ENCODE data around the gene MAD2L1. TPM values are rescaled to one million over a fixed set of nuclear protein-coding genes. Genes with fewer than 3 reads are reported as not detected.
"Not testable (repeated sequence)": the region's sequence is repeated elsewhere in the genome, so short reads cannot be mapped to it uniquely, and the experiment has no call there.

Gene MAD2L1
- total RNA-seq, 2 experiments from 2014 or later, result 116 to 127 TPM

- no peaks in the 10 kb centered on the region for H3K36me3 Mint-ChIP-seq (ENCODE audit: low read depth)
- DNase-seq, result no peak
Observed at GRCh38 chr4:120080533-120080932, 13.9 kb upstream of the MAD2L1 start.

GRCh38 chr4:120079839-120080520, 13.3 kb upstream of the MAD2L1 start:
- Mint-ChIP-seq H3K9me3 (no peaks in the 10 kb centered on the region), H3K27me3 (ENCODE audit: low read depth) (no peaks in the 10 kb centered on the region), H3K36me3 (ENCODE audit: low read depth) (no peaks in the 10 kb centered on the region), H3K4me3 (no peak overlapping the region), H3K4me1 (ENCODE audit: low read depth) (no peaks in the 10 kb centered on the region), H3K27ac (no peak overlapping the region)
- no peak for DNase-seq
- intact Hi-C loops (cut with micrococcal nuclease), result no loop called here
- CTCF ChIA-PET, result no interaction called here

More at GRCh38 chr4:120080533-120080932, 13.9 kb upstream of the MAD2L1 start:
- no peak overlapping the region for H3K27ac Mint-ChIP-seq
- CTCF ChIA-PET, result no interaction called here
- no peak overlapping the region for H3K4me3 Mint-ChIP-seq
- H3K4me1 Mint-ChIP-seq (ENCODE audit: low read depth), result no peaks in the 10 kb centered on the region
- intact Hi-C loops (cut with micrococcal nuclease), result no loop called here
- H3K27me3 Mint-ChIP-seq (ENCODE audit: low read depth), result no peaks in the 10 kb centered on the region
- no peaks in the 10 kb centered on the region for H3K9me3 Mint-ChIP-seq

GRCh38 chr4:120078216-120078615, 11.6 kb upstream of the MAD2L1 start:
- CTCF ChIA-PET, result interaction anchor here (0.8 kb wide), 1 partner anchor 77 kb away, joined by 5 read pairs; no protein-coding TSS in a partner anchor
- no peak overlapping the region for H3K27ac Mint-ChIP-seq
- no peaks in the 10 kb centered on the region for H3K36me3 Mint-ChIP-seq (ENCODE audit: low read depth)
- intact Hi-C loops (cut with micrococcal nuclease), result no loop called here
- no peak for DNase-seq
- H3K27me3 Mint-ChIP-seq (ENCODE audit: low read depth), result no peaks in the 10 kb centered on the region
- no peaks in the 10 kb centered on the region for H3K4me1 Mint-ChIP-seq (ENCODE audit: low read depth)
- H3K4me3 Mint-ChIP-seq, result no peak overlapping the region
- H3K9me3 Mint-ChIP-seq, result no peaks in the 10 kb centered on the region

- Mint-ChIP-seq H3K4me1 (ENCODE audit: low read depth) (peaks cover 22% of the 10 kb centered on the region), H3K27me3 (ENCODE audit: low read depth) (no peaks in the 10 kb centered on the region), H3K36me3 (ENCODE audit: low read depth) (peaks cover 4% of the 10 kb centered on the region), H3K27ac (no peak overlapping the region), H3K9me3 (no peaks in the 10 kb centered on the region), H3K4me3 (no peak overlapping the region)
- intact Hi-C loops (cut with micrococcal nuclease), result loop anchor here (1.0 to 5.0 kb wide), 4 partner anchors 85 to 1236 kb away; no protein-coding TSS in a partner anchor
- CTCF ChIA-PET, result interaction anchor here (0.9 kb wide), 1 partner anchor 13 kb away, joined by 3 read pairs; no protein-coding TSS in a partner anchor
- DNase-seq, result peak; percentile 79
Observed at GRCh38 chr4:120071192-120071795, 4.6 kb upstream of the MAD2L1 start.

GRCh38 chr4:120070196-120070595, 3.5 kb upstream of the MAD2L1 start:
- no peak overlapping the region for H3K4me3 Mint-ChIP-seq
- no peaks in the 10 kb centered on the region for H3K27me3 Mint-ChIP-seq (ENCODE audit: low read depth)
- intact Hi-C loops (cut with micrococcal nuclease), result loop anchor here (1.0 to 5.0 kb wide), 4 partner anchors 647 to 1237 kb away; no protein-coding TSS in a partner anchor
- peaks cover 24% of the 10 kb centered on the region for H3K4me1 Mint-ChIP-seq (ENCODE audit: low read depth)
- CTCF ChIA-PET, result interaction anchor here (0.6 to 0.9 kb wide), 2 partner anchors 14 to 104 kb away, joined by 3 read pairs; no protein-coding TSS in a partner anchor
- DNase-seq, result no peak
- no peaks in the 10 kb centered on the region for H3K9me3 Mint-ChIP-seq
- peaks cover 8% of the 10 kb centered on the region for H3K36me3 Mint-ChIP-seq (ENCODE audit: low read depth)
- no peak overlapping the region for H3K27ac Mint-ChIP-seq

GRCh38 chr4:120065974-120066516, 603 bp downstream of the MAD2L1 start:
- CTCF ChIA-PET, result interaction anchor here (0.6 to 1.4 kb wide), 3 partner anchors 9 to 773 kb away, joined by 3 to 10 read pairs (median 6); no protein-coding TSS in a partner anchor
- Mint-ChIP-seq H3K27me3 (ENCODE audit: low read depth) (no peaks in the 10 kb centered on the region), H3K9me3 (no peaks in the 10 kb centered on the region), H3K36me3 (ENCODE audit: low read depth) (peaks cover 34% of the 10 kb centered on the region), H3K4me3 (peak overlapping the region; percentile 91), H3K4me1 (ENCODE audit: low read depth) (peaks cover 55% of the 10 kb centered on the region), H3K27ac (peak overlapping the region; percentile 97)
- peak; percentile 72 for DNase-seq
- intact Hi-C loops (cut with micrococcal nuclease), result loop anchor here (1.0 kb wide), 6 partner anchors 438 to 1630 kb away; partner anchors contain the start of genes ANXA5, PDE5A and PRDM5

- CTCF ChIA-PET, result interaction anchor here (1.3 kb wide), 1 partner anchor 14 kb away, joined by 4 read pairs; no protein-coding TSS in a partner anchor
- no peaks in the 10 kb centered on the region for H3K9me3 Mint-ChIP-seq
- no peak for DNase-seq
Observed at GRCh38 chr4:120064887-120065286, 1.8 kb downstream of the MAD2L1 start.

GRCh38 chr4:120063711-120064110, 2.9 kb downstream of the MAD2L1 start:
- H3K4me3 Mint-ChIP-seq; DNase-seq; CTCF ChIA-PET; H3K27me3 Mint-ChIP-seq (ENCODE audit: low read depth); intact Hi-C loops (cut with micrococcal nuclease); H3K9me3 Mint-ChIP-seq: not testable (repeated sequence)
- peak overlapping the region; percentile 36 for H3K27ac Mint-ChIP-seq
- peaks cover 46% of the 10 kb centered on the region for H3K4me1 Mint-ChIP-seq (ENCODE audit: low read depth)
- peaks cover 50% of the 10 kb centered on the region for H3K36me3 Mint-ChIP-seq (ENCODE audit: low read depth)

More at GRCh38 chr4:120064887-120065286, 1.8 kb downstream of the MAD2L1 start:
- Mint-ChIP-seq H3K4me3 (peak overlapping the region; percentile 8), H3K4me1 (ENCODE audit: low read depth) (peaks cover 54% of the 10 kb centered on the region), H3K27me3 (ENCODE audit: low read depth) (no peaks in the 10 kb centered on the region), H3K36me3 (ENCODE audit: low read depth) (peaks cover 42% of the 10 kb centered on the region), H3K27ac (peak overlapping the region; percentile 41)
- intact Hi-C loops (cut with micrococcal nuclease), result no loop called here

GRCh38 chr4:120062663-120063195, 3.9 kb downstream of the MAD2L1 start:
- CTCF ChIA-PET, result no interaction called here
- intact Hi-C loops (cut with micrococcal nuclease), result no loop called here
- Mint-ChIP-seq H3K27me3 (ENCODE audit: low read depth) (no peaks in the 10 kb centered on the region), H3K4me1 (ENCODE audit: low read depth) (peaks cover 38% of the 10 kb centered on the region), H3K9me3 (no peaks in the 10 kb centered on the region), H3K27ac (no peak overlapping the region), H3K4me3 (no peak overlapping the region), H3K36me3 (ENCODE audit: low read depth) (peaks cover 57% of the 10 kb centered on the region)
- DNase-seq, result no peak

GRCh38 chr4:120059036-120059435, 7.6 kb downstream of the MAD2L1 start:
- H3K4me1 Mint-ChIP-seq (ENCODE audit: low read depth), result peaks cover 27% of the 10 kb centered on the region
- peaks cover 53% of the 10 kb centered on the region for H3K36me3 Mint-ChIP-seq (ENCODE audit: low read depth)
- H3K27me3 Mint-ChIP-seq (ENCODE audit: low read depth), result no peaks in the 10 kb centered on the region
- DNase-seq, result no peak
- H3K27ac Mint-ChIP-seq, result no peak overlapping the region
- intact Hi-C loops (cut with micrococcal nuclease), result no loop called here
- H3K4me3 Mint-ChIP-seq, result no peak overlapping the region
- no peaks in the 10 kb centered on the region for H3K9me3 Mint-ChIP-seq
- CTCF ChIA-PET, result no interaction called here

GRCh38 chr4:120057416-120057815, 9.2 kb downstream of the MAD2L1 start:
- H3K4me1 Mint-ChIP-seq (ENCODE audit: low read depth), result peaks cover 12% of the 10 kb centered on the region
- peaks cover 41% of the 10 kb centered on the region for H3K36me3 Mint-ChIP-seq (ENCODE audit: low read depth)
- H3K4me3 Mint-ChIP-seq, result no peak overlapping the region
- no peaks in the 10 kb centered on the region for H3K9me3 Mint-ChIP-seq
- intact Hi-C loops (cut with micrococcal nuclease), result no loop called here
- no peaks in the 10 kb centered on the region for H3K27me3 Mint-ChIP-seq (ENCODE audit: low read depth)
- no peak for DNase-seq
- H3K27ac Mint-ChIP-seq, result no peak overlapping the region
- CTCF ChIA-PET, result interaction anchor here (1.5 to 1.9 kb wide), 2 partner anchors 9 to 429 kb away, joined by 6 to 10 read pairs; partner anchors contain the start of genes MAD2L1 and PDE5A

- no peaks in the 10 kb centered on the region for H3K27me3 Mint-ChIP-seq (ENCODE audit: low read depth)
- no peak overlapping the region for H3K4me3 Mint-ChIP-seq
- intact Hi-C loops (cut with micrococcal nuclease), result loop anchor here (1.0 kb wide), 1 partner anchor 742 kb away; no protein-coding TSS in a partner anchor
- H3K9me3 Mint-ChIP-seq, result no peaks in the 10 kb centered on the region
- peaks cover 35% of the 10 kb centered on the region for H3K36me3 Mint-ChIP-seq (ENCODE audit: low read depth)
- no peak overlapping the region for H3K27ac Mint-ChIP-seq
- H3K4me1 Mint-ChIP-seq (ENCODE audit: low read depth), result peaks cover 6% of the 10 kb centered on the region
- no peak for DNase-seq
- CTCF ChIA-PET, result interaction anchor here (0.6 to 1.9 kb wide), 3 partner anchors 10 to 427 kb away, joined by 3 to 10 read pairs (median 6); partner anchors contain the start of genes MAD2L1 and PDE5A
Observed at GRCh38 chr4:120056246-120056645, 10.4 kb downstream of the MAD2L1 start.

Data from activated naive CD4-positive, alpha-beta T cell treated with anti-CD3 and anti-CD28 coated beads for 36 hours (primary cell).